Choroid plexus epithelial cell (primary cell): Measurements from ENCODE around the gene ISM1.

ENCODE experiments used
- DNase-seq: peaks from one replicate; pipeline ENCODE4 v3.0.0-alpha.2; 2010; ENCODE audit warnings: low read depth
- H3K4me3 ChIP-seq: 2 replicates; pipeline ENCODE4 v1.5.1; 2011; ENCODE audit warnings: low read depth, mild to moderate bottlenecking, control low read depth, low read length, moderate library complexity
- CTCF ChIP-seq: conservative IDR thresholded peaks from 2 replicates; pipeline ENCODE4 v1.5.1; 2011; ENCODE audit warnings: low read depth, mild to moderate bottlenecking, control low read depth, inconsistent platforms, low read length, moderate library complexity

Gene ISM1

GRCh38 chr20:13187899-13188298 lies 33.2 kb upstream of the ISM1 start:
- H3K4me3 ChIP-seq = no peak overlapping the region
- no peak for DNase-seq
- no peak for TF ChIP-seq CTCF

- no peak for TF ChIP-seq CTCF
- no peak for DNase-seq
- no peak overlapping the region for H3K4me3 ChIP-seq
Observed at GRCh38 chr20:13199279-13199678, 21.8 kb upstream of the ISM1 start.

DNA sequence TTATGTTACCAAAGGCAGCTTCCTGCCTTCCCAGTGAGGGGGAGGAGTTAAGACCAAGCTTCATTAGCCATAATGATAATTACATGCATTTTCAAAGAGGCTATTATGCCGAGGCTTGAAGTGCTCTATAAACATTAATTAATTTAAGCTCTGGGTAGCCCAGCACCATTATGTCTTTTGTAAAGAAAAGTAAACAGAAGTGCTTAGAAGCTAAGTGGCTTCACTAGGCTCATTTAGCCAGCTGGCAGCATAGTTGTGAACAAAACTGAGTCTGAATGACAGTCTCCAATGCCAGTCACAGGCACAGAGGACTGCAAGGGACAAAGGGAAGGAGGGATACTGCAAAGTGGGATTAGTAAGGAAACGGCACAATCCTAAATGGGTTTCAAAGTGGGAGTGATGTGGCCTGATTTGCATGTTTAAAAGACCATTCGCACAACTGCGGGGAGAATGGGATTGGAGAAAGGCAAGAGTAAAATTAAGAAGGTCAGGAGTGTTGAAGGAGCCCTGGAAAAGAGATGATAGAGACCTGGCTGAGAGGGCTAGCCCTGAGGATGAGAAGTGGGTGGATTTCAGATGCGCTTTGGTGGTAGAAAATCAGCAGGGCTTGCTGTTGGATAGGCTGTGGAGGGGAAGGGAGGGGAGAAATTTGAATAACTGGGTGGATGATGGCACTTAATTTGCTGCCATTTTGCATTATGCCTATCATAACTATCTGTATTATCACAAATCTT lies 20.1 kb upstream of the ISM1 start:
- H3K4me3 ChIP-seq = no peak overlapping the region
- TF ChIP-seq CTCF = no peak
- DNase-seq = no peak

- H3K4me3 ChIP-seq = no peak overlapping the region
- no peak for TF ChIP-seq CTCF
- no peak for DNase-seq
Observed at GRCh38 chr20:13202565-13202964, 18.5 kb upstream of the ISM1 start.

GRCh38 chr20:13205425-13205824 lies 15.6 kb upstream of the ISM1 start:
- no peak for TF ChIP-seq CTCF
- H3K4me3 ChIP-seq = no peak overlapping the region
- no peak for DNase-seq

DNA sequence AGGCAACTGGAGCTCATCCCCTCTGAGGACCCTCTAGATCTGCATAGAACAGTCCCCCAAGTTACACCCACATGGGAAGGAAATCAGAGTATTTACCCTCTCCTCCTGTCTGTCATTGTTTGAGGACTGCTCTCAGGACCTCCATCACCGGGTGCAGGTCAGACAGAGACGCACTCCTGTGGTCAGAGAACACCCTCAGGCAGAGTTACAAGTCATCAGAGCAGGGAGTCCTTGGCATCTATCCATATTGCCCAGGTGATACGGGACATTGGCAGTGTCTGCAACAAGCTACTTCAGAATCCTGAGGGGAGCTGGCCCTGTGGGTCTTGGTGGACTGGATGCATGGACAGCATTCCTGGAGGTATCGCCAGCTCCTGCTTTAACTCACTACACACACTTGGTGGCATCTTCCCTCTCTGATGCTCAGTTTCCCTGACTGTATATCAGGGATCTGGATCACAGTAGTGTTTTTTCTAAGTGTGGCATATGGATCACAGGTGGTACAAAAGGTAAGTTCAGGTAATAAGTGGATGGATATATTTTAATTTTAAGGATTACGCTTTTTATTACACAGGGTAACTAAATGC lies 15.1 kb upstream of the ISM1 start:
- no peak overlapping the region for H3K4me3 ChIP-seq
- DNase-seq = no peak
- no peak for TF ChIP-seq CTCF

GRCh38 chr20:13207016-13207415 lies 14.1 kb upstream of the ISM1 start:
- TF ChIP-seq CTCF = no peak
- DNase-seq = no peak
- H3K4me3 ChIP-seq = no peak overlapping the region
